HG02973 (cell line): ENCODE data around the gene NFKBIL1.
A peak's percentile ranks its signal among the peaks of the same experiment; 100 is the strongest.
"Not testable (repeated sequence)": the region's sequence is repeated elsewhere in the genome, so short reads cannot be mapped to it uniquely, and the experiment has no call there.

Experiments
- ATAC-seq: cut with Tn5 transposase; IDR thresholded peaks from one replicate; pipeline ENCODE4 v1.9.1; 2021; ENCODE audit warnings: moderate library complexity; ENCODE audit not compliant: unreplicated experiment

The NFKBIL1 gene, protein sequence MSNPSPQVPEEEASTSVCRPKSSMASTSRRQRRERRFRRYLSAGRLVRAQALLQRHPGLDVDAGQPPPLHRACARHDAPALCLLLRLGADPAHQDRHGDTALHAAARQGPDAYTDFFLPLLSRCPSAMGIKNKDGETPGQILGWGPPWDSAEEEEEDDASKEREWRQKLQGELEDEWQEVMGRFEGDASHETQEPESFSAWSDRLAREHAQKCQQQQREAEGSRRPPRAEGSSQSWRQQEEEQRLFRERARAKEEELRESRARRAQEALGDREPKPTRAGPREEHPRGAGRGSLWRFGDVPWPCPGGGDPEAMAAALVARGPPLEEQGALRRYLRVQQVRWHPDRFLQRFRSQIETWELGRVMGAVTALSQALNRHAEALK

DNA sequence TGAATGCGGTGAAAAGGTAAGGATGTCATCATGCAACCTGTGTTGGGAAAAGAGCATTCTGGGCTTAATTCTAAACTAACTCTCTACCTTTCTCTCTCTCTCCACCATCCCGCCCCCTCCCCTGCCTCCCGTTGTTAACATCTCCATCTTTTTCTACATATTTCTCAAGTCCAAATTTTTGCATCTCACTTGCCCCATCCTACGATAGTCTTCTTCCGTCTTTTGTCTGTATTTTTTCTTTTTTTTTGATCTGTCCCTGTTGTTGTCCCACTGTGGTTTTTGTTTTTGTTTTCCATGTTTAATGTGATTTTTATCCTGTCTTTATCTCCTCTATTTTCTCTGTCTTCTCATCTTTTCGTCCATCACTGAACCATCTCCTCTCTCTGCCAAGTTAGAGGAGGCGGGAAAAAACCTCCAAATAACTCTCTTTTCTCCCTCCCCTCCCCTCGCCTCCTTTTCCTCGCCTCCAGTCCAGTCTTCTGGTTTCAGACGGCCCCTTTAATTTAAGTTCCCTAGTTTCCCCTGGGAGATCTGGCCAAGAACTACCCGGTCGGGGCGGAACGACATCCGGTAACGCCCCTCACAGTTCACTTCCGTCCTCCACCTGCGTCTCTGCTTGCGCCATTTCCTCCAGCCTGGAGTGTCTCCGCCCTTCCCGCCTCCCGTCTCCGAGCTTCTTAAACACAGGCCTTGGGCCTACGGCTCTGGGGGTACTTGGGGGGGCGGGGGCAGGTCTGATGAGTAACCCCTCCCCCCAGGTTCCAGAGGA lies at the start of gene NFKBIL1:
TSS of gene NFKBIL1 (plus strand) at position 651 of the 769 bp plus-strand sequence. CDS start at position 738, 87 bp downstream.
- peak; percentile 43 for ATAC-seq

DNA sequence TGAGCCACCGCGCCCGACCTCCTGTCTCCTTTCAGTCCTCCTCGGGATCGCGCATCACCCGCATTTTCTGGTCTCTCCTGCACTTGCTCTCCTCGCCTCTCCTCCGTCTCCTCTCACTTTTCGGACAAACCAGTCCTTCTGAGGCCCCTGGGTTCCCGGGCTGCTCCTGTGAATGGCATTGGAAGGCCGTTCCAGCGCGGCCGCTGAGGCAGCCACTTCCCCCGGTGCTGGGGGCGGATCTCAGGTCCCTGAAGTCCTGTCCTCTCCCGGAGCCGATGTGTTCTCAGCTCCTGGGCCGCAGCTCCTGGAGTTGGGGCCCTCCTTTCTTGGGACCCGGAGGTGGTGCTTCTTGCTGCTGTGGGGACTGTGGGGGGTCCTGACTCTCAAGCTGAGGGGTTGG lies 48.7 kb upstream of the NFKBIL1 start:
- no peak for ATAC-seq

DNA sequence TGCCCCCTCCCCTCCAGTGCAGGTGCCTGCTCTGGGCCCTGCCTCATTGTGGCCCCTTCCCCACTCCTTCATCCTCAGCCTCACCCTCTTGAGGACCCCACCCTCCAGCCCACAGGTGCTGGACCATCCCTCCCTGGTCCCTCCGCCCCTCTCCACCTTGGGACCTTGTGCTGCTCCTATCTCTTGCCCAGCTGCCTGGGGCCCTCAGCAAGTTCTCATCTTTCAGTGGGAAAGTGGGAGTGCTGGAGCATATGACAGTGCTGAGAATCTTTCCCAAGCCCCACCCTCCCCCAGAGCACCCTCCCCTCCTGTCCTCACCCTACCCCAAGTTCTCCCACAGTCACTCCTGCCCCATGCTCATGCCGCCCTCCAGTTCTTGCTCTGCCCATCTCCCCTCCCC lies 47.8 kb upstream of the NFKBIL1 start:
- ATAC-seq, result not testable (repeated sequence)

DNA sequence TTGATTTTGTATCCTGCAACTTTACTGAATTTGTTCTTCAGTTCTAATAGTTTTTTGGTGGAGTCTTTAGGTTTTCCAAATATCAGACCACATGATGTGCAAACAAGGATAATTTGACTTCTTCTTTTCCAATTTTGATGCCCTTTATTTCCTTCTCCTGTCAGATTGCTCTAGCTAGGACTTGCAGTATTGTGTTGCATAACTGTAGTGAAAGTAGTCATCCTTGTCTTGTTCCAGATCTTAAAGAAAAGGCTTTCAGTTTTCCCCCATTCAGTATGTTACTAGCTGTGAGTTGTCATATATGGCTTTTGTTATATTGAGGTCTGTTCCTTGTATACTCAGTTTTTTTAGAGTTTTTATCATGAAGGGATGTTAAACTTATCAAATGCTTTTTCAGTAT lies 44.8 kb upstream of the NFKBIL1 start:
- ATAC-seq, result no peak

DNA sequence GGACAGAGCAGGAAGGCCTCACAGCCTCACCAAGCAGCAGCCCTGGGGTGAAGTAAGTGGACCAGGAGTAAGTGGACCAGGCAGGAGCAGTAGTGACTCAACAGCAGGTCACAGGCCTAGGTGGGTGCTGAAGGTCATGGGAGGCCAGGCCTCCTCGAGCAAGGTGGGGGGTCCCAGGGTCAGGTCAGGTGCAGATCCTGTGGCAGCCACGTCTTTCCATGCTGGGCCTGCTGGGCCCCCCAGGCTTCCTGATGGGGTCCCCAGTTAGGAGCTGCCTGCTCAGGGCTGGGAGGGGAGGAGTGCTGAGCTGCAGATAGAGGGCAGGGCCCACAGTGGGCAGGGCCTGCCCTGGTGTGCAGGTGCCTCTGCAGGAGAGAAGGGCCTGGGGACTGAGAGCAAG lies 38.4 kb upstream of the NFKBIL1 start:
- ATAC-seq, result not testable (repeated sequence)

DNA sequence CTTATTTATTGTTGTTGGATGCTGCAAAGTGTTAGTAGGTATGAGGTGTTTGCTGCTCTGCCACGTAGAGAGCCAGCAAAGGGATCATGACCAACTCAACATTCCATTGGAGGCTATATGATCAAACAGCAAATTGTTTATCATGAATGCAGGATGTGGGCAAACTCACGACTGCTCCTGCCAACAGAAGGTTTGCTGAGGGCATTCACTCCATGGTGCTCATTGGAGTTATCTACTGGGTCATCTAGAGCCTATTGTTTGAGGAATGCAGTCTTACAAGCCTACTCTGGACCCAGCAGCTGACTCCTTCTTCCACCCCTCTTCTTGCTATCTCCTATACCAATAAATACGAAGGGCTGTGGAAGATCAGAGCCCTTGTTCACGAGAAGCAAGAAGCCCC lies 37.4 kb upstream of the NFKBIL1 start:
- ATAC-seq, result no peak

DNA sequence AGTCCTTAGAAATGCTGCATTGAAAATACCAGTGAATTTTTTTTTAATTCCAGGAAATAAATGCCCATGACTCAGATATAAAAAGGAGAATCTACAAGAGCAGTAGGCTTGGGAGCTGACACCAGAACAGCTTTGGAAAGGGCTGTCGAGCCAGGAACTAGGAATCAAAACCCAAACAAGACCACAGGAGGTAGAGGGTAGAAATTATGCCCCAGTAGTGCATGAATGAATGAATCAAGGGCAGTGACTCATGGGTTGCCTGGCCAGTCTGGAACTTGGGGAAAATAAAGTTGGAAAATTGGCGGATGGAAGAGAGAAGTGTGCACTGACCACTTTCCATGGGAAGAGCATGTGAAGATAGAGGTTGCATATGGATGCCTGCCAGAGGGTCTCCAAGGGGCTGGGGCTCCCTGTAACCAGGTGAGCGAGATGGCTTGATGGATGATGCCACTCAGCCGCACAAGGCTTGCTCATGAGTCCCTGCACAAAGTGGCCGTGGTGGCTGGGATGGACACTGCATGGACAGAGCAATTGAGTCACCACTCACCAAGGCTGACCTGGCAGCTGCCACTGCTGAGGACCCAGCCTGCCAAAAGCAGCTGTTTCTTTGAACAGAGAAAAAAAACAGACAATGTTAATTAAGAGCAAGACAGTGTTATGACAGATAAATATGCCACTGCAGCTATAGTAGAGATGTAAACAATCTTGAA lies 33.8 kb upstream of the NFKBIL1 start:
- ATAC-seq, result no peak

DNA sequence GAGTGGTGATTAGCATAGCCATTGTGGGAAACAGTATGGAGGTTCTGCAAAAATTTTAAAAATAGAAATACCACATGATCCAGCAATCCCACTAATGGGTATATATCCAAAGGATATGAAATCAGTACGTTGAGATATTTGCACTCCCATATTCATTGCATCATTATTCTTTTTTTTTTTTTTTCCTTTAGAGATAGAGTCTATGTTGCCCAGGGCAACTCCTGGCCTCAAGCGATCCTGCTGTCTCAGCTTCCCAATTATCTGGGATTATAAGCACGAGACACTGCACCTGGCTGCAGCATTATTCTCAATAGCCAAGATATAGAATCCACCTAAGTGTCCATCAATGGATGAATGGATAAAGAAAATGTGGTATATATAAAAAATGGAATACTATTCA lies 25.6 kb upstream of the NFKBIL1 start:
- ATAC-seq, result no peak

DNA sequence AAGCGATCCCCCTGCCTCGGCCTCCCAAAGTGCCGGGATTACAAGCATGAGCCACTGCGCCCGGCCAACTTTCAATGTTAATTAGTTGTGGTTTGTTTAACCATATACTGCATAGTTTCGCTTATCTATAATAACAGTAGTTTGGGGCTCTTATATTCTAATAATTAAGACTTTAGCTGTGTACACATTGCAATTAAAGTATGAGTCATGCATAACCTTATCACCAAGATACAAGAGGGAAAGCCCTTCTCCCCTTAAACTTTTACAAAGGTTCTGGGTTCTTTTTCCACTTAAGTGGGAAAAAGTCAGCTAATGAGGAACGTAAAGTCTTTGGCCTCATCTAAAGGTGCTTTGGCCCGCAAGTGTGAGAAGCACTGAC lies 21.9 kb upstream of the NFKBIL1 start:
- ATAC-seq, result no peak

DNA sequence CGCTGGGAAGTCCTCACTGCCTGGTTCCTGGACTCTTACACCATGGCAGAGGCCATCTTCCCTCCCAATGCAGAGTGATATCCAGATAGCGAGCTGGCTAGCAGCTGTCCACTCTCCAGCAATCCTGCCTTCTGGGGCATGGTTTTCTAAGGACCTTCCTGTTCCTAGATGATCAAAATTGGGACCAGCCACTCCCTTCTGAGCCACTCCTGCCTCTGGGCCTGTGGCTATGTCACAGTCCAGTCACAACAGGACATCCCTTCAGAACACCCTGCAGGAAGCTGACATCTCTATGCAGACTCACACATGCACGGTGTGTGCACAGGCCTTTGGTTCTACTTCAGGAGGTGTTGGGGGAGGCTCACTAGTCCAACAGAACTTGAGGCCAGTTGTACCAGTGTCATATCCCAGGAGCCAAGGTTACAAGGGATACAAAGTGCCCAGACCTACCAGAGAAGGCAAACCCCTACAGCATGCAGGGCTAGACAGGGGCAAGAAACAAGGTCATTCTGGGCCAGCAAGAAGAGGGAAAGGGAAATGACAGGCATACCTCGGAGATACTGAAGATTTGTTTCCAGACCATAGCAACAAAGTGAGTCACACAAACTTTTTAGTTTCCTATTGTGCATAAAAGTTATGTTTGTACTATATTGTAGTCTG lies 21.3 kb upstream of the NFKBIL1 start:
- ATAC-seq, result no peak

DNA sequence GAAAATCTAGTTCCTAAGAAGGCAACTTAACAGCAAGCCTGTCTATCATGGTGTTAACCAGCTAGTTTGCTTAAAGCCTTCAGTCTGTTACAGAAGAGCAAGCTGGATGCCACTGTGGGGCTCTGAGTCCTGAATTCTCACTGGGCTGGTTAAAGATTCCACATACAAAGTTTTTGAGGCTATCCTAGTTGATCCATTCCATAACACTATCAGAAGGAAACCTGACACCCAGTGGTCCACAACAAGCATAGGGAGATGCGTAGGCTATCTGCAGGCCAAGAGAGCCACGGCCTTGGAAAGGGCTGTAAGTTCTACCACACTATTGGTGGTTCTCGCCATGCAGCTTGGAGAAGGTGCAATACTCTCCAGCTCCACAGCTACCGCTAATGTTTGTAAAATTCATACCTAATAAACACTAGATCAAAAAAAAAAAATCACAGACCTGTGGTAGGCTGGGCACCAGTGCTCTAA lies 19.1 kb upstream of the NFKBIL1 start:
- no peak for ATAC-seq

DNA sequence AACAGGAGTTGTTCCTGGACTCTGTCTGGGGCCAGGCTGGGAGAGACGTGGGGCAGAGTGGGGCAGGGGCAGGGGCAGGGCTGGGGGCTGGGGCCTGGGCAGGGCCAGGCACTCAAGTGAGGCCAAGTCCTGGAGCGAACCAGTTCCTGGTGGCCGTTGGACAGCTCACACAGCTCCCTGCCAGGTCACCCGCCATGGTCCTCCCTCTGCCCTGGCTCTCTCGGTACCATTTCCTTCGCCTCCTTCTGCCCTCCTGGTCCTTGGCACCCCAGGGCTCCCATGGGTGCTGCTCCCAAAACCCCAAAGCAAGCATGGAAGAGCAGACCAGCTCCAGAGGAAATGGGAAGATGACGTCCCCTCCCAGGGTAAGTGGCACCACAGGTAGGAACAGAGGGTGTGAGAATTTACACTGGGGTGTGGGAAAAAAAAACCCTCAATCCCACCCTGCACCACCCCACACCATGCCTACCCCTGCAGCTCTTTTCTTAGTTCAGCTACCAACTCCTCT lies 18.5 kb upstream of the NFKBIL1 start, which contains the start of gene MCCD1:
TSS of gene MCCD1 (plus strand) at position 142 of the 508 bp plus-strand sequence. CDS start at position 195, 53 bp downstream.
- ATAC-seq, result no peak

DNA sequence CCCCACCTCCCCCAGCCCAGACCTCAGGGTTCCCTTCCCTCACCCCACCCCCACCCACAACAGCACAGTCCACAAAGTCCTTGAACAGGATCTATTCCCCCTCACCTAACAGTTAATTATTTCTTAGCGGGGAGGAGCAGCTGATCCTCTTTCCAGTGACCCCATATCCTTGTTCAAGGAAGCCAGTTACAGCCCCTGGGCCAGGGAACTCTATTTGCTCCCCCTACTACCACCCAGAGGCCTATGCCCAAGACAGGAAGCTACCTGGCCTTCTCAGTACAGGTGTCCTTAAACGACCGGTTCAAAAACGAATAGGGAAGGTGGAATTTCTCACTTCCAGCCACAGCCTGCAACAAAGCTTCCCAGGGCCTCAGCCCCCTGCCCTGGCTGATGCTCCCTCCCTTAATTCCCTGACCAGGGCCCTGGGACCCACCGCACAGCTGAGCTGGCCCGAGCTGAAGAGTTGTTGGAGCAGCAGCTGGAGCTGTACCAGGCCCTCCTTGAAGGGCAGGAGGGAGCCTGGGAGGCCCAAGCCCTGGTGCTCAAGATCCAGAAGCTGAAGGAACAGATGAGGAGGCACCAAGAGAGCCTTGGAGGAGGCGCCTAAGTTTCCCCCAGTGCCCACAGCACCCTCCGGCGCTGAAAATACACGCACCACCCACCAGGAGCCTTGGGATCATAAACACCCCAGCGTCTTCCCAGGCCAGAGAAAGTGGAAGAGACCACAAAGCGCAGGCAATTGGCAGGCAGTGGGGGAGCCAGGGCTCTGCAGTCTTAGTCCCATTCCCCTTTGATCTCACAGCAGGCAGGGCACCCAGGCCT lies 17.9 kb upstream of the NFKBIL1 start:
- no peak for ATAC-seq

DNA sequence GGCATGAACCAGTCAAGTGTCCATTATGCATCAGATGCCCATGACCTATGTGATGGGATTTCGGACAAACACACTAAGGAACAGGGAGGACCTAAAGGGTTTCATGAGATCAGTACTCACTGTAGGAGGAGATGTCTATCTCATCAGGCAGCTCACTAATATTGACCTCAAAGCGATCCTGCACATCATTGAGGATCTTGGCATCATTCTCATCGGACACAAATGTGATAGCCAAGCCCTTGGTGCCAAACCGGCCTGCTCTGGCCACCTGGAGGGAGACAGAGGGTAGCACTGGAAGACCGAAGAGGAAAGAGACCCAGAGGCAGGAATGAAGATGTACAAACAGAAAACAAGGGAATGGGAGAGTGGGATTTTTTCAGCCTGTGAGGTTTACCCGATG lies 16.7 kb upstream of the NFKBIL1 start:
- no peak for ATAC-seq

DNA sequence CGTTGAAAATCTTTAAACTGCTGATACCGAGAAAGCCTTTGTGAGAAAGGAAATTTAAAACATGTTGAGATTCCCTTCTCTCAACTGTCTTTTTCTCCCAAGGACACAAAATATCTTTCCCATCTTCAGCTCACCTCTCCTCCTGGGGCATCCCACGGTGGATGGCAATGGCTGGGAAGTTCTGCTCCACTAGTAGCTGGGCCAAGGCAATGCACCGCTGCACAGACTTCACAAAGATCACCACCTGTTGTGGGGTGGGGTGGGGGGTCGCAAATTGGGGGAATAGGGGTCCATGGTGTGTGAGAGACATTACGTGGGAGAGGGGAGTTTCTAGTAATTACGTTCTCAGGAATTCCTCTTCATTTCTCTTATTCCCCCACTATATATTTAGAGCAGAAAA lies 16.2 kb upstream of the NFKBIL1 start:
- no peak for ATAC-seq

DNA sequence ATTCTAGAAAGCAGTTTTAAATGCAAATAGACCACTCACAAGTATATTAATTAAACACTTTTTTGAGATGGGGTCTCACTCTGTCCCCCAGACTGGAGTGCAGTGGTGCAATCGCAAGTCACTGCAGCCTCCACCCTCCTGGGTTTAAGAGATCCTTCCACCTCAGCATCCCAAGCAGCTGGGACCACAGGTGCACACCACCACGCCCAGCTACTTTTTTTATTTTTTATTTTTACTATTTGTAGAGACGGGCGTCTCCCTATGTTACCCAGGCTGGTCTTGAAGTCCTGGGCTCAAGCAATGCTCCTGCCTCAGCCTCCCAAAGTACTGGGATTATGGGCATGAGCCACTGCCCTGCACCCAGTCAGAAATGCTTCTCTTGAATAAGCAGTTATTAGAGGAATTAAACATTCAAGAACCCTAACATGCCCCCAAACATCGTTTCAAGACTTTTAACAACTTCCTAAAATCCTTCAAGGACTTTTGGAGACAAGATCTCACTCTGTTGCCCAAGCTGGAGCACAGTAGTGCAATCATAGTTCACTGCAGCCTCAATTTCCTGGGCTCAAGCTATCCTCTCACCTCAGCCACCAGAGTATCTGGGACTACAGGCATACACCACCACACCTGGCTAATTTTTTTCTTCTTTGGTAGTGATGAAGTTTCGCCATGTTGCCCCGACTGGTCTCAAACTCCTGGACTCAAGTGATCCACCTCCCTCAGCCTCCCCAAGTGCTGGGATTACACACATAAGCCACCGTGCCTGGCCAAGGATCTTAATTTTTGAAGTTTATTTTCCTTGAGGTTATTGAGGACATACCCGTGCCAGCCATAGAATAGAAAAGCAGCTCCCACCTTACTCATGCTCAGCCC lies 15.4 kb upstream of the NFKBIL1 start:
- no peak for ATAC-seq

DNA sequence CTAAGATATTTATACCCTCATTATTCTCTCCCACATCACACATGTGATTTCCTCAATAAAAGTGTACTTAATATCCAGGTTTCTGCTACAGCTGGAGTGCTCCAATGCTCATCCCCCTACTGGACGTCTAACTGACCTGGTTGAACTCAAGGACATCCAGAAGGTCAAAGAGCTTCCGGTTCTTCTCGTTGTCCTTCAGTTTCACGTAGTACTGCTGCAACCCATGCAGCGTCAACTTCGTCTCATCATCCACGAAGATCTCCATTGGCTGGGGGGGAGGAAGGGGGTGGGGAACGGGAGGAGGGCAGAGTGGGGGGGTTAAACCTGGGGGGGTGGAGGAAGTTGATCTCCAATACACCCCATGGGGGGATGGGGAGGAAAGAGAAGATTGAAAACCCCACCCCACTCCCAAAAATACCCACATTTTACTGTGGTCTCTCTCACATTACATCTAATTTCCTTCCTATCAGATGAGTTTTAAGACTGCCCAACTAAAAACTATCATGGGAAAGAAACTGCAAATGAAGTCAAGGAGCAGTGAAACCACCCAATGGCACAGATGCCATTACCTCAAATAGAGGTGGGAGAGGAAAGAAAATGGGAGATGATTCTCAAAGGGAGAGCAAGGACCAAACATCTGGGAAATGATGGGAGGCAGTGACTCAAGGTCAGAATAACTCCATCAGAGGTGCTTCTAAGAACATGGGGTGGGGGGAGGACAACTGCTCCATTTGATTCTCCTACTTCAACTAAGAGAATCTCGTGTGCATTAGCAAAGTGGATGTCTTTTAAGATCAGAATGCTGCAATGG lies 14.6 kb upstream of the NFKBIL1 start:
- no peak for ATAC-seq

DNA sequence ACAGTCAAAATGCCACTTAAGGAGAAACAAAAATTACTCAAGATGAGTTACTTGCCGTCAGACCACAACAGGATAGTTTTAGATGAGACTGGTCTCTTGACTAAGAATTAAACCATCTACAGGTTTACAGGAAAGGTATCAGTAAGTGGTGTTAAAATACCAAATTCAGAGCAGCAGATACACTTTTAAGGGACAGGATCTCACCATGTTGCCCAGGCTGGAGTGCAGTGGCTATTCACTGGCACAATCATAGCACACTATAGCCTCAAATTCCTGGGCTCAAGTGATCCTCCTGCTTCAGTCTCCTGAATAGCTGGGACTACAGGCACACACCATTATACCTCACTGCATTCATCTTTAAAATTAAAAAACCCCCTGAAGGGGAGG lies 14.0 kb upstream of the NFKBIL1 start:
- ATAC-seq, result no peak
